ENCODE data around the gene NDUFA5.
A peak's percentile ranks its signal among the peaks of the same experiment; 100 is the strongest.
"Not testable (repeated sequence)": the region's sequence is repeated elsewhere in the genome, so short reads cannot be mapped to it uniquely, and the experiment has no call there.

Gene NDUFA5

DNA sequence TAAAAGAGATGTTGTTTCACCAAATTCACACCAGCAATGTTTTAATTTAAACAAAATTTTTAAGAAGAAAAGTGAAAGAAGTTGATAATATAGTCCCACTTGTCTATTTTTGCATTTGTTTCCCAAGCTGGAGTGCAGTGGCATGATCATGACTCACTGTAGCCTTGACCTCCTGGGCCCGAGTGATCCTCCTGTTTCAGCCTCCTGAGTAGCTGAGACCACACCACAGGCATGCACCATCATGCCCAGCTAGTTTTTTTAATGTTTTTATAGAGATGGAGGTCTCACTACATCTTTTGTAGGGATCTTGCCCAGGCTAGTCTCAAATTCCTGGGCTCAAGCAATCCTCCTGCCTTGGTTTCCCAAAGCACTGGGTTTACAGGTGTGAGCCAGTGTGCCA is 14.1 kb upstream of the NDUFA5 start:
- no peak overlapping the region for H3K4me3 ChIP-seq (ENCODE audit: low read length)
- no peak for TF ChIP-seq ZNF274 (IDR thresholded peaks at IDR 0.05; ENCODE audit: low read depth, low read length)

- no peak for TF ChIP-seq ZNF274 (IDR thresholded peaks at IDR 0.05; ENCODE audit: low read depth, low read length)
- H3K4me3 ChIP-seq (ENCODE audit: low read length), result no peak overlapping the region
Measured at GRCh38 chr7:123571187-123571586, 13.6 kb upstream of the NDUFA5 start.

DNA sequence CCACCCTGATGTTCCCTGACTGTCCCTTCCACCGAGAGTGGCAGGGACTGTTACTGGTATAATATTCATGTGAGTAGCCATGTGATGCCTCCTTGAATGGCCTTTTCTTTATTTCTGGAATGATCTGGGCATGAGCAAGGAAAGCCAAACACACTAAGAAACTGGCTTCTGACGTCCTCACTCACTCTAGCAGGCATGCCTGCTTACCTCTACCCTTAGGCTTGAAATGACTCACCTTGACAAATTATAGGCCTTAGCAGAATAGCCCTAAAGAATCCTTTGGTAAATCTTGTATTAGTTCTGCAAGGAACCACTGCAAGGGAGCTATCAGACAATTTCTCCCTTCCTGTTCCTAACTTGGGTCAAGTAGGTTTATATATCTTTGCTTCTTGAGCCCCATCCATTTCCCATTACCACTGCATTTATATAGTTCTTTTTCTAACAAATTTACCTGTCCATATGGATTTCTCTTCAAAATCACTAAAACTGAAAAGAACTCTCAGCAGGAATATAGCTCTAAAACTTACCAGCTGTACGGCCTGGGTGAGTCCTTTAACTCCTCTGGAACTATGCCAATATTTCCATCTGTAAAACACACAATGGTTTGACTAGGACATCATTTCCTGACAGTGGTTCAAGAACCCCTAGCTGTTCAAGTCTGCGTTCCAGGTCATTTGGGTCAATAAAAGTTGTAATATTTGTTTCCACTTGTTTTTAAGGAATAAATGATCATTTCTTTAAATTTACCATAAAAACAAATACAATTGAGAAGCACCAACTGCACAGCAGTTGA is 13.0 kb upstream of the NDUFA5 start:
- H3K4me3 ChIP-seq (ENCODE audit: low read length), result no peak overlapping the region
- no peak for TF ChIP-seq ZNF274 (IDR thresholded peaks at IDR 0.05; ENCODE audit: low read depth, low read length)

DNA sequence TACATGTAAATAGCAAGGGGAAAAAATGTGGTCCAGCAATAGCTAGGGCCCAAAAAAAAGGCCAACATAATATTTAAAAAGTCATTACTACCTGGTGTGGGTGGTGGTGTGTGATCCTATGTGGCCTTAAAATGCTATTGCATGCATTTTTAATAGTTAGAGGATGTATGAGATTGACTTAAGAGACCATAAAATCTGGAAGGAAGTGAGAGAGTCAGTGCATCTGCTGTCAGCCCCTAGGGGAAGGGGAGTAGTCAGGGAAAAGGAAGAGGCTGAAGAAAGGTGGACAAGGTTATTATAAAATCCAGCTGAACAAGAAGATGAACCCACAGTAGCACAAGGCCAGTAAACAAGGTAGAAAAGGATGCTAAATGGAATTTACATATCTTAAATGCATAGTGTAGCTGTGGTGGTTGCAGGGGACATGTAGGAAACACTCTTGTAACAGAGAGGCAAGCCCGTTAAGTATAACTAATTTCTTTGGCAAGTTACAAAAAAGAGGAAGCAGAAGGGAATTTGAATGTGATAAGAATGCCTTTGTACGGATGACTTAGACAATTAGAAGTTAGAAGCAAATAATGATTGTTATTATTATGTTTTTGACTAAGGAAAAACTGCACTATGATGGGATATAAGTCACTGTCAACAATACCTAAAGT is 11.9 kb upstream of the NDUFA5 start:
- TF ChIP-seq ZNF274 (IDR thresholded peaks at IDR 0.05; ENCODE audit: low read depth, low read length), result no peak
- no peak overlapping the region for H3K4me3 ChIP-seq (ENCODE audit: low read length)

DNA sequence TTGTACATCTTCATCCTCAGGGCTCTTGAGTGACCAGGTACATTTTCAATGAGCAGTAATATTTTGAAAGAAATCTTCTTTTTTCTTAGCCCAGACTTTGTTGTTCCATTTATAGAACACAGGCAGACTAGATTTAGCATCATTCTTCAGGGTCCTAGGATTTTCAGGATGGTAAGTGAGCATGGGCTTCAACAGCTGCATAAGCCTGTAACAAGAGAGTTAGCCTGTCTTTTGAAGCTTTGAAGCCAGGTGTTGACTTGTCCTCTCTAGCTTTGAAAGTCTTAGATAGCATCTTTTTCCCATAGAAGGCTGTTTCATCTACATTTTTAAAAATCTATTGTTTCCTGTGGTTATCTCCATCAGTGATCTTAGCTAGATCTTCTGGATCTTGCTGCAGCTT is 4.5 kb upstream of the NDUFA5 start:
- no peak overlapping the region for H3K4me3 ChIP-seq (ENCODE audit: low read length)
- TF ChIP-seq ZNF274 (IDR thresholded peaks at IDR 0.05; ENCODE audit: low read depth, low read length), result no peak

DNA sequence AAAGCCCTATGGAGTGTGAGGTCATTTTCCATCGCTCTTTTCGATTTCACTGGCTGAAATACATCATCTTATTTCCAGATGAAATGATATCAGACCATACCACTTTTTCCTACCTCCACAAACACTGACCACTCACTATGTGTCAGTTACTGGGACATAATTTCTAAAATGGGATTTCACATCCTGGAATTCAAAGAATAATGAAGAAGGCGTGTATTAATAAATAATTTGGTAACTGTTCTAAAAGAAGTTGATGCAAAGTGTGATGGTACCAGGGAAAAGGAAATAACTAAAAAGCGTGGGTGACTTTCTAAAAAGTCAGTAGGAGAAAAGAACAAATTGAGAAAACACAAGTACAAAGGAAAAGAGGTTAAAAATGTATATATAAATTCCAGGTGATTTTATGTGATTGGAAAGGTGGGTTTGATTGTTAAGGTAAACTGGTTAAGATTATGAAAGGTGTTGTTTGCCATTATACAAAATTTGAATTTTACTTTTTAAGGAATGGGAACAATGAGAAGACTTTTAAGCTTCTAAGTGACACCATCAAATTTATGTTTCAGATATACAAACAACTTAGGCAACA is 764 bp upstream of the NDUFA5 start:
- TF ChIP-seq ZNF274 (IDR thresholded peaks at IDR 0.05; ENCODE audit: low read depth, low read length), result no peak
- peak overlapping the region; percentile 92 for H3K4me3 ChIP-seq (ENCODE audit: low read length)

- TF ChIP-seq ZNF274 (IDR thresholded peaks at IDR 0.05; ENCODE audit: low read depth, low read length), result no peak
Measured at GRCh38 chr7:123557016-123557397, 611 bp downstream of the NDUFA5 start.

DNA sequence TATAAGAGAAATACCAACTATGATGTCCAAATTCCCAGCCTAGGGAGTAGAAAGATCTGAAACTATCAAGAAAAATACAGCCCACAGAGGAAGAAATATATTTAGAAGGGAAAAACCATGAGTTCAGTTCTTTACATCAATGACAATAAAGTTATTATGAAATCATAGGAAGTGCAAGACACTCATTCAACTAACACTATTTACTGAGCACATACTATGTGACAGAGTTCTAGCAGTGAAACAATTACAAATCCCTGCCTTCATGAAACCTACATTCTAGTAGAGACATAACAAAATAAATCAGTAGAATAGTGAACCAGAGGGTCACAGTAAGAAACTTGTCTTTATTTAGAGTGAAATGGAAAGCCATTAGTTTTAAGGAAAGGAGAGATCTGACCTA is 2.1 kb downstream of the NDUFA5 start:
- no peak overlapping the region for H3K4me3 ChIP-seq (ENCODE audit: low read length)
- no peak for TF ChIP-seq ZNF274 (IDR thresholded peaks at IDR 0.05; ENCODE audit: low read depth, low read length)

More at GRCh38 chr7:123557016-123557397, 611 bp downstream of the NDUFA5 start:
- H3K4me3 ChIP-seq (ENCODE audit: low read length), result peak overlapping the region; percentile 92

DNA sequence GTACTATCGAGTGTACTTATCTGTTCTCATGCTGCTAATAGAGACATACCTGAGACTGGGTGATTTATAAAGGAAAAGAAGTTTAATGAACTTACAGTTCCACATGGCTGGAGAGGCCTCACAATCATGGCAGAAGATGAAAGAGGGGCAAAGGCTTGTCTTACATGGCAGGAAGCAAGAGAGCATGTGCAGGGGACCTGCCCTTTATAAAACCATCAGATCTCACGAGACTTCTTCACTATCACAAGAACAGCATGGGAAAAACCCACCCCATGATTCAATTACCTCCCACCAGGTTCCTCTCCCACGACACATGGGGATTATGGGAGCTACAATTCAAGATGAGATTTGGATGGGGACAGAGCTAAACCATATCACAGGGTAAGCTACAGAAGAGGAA is 4.5 kb downstream of the NDUFA5 start:
- H3K4me3 ChIP-seq (ENCODE audit: low read length), result no peak overlapping the region
- no peak for TF ChIP-seq ZNF274 (IDR thresholded peaks at IDR 0.05; ENCODE audit: low read depth, low read length)

DNA sequence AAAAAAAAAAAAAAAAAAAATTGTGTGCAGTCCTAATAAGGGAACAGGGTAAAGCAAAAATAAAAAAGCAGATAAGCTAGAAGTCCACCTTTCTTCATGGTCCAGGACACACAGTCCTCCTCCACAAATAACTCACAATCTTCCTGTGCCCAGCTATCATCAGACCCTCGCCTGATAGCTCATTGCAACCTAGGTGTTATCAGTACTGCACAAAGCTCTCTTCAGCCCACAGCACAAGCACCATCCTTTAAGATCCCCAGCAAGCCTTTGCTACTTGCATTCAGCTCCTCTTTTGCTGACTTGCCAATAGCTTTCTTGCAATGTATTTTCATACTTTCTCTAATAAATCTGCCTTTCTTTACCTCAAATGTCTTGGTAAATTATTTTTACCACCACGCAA is 5.0 kb downstream of the NDUFA5 start:
- TF ChIP-seq ZNF274 (IDR thresholded peaks at IDR 0.05; ENCODE audit: low read depth, low read length), result no peak
- H3K4me3 ChIP-seq (ENCODE audit: low read length), result no peak overlapping the region

- H3K4me3 ChIP-seq (ENCODE audit: low read length), result not testable (repeated sequence)
Measured at GRCh38 chr7:123552134-123552533, 5.5 kb downstream of the NDUFA5 start.

GRCh38 chr7:123548406-123548805 is 9.2 kb downstream of the NDUFA5 start:
- no peak overlapping the region for H3K4me3 ChIP-seq (ENCODE audit: low read length)
- TF ChIP-seq ZNF274 (IDR thresholded peaks at IDR 0.05; ENCODE audit: low read depth, low read length), result no peak

GRCh38 chr7:123539871-123540270 is 17.7 kb downstream of the NDUFA5 start:
- no peak for TF ChIP-seq ZNF274 (IDR thresholded peaks at IDR 0.05; ENCODE audit: low read depth, low read length)
- no peak overlapping the region for H3K4me3 ChIP-seq (ENCODE audit: low read length)

DNA sequence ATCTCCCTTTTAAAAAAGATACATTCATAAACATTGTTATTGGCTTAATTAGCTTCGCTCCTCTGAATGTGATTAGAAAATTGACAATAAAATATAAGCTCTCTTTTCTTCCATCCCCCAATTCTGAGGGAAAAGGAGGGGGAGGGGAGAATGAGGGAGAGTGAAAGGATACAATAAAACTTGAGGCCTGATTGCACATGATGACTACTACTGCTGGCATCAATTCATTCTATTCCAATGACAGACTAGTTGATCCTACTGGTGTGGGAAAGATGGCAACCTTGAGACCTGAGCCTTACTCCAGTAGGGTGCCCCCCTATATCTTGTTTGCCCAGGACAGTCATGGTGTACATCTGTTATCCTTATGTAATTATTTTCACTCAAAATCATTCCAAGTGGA is 18.7 kb downstream of the NDUFA5 start:
- no peak for TF ChIP-seq ZNF274 (IDR thresholded peaks at IDR 0.05; ENCODE audit: low read depth, low read length)
- H3K4me3 ChIP-seq (ENCODE audit: low read length), result no peak overlapping the region

DNA sequence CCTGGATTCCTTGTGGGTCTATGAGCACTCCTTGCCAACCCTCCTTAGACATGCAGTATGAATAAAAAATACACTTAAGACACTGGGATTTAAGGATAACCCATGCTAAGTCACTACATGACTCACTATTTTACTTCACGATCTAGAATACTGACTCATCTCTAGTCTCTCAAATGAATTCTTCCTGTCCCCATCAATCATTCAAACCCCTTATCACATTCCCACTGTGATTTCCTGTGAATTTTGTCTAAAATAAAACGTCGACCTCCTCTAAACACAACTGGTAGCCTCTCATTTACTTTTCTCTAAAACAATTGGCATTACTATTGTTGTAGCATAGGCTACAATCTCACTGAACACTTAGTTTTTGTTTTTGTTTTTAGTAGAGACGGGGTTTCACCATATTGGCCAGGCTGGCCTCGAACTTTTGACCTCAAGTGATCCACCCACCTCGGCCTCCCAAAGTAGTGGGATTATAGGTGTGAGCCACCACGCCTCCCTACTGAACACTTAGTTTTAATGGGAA is 19.4 kb downstream of the NDUFA5 start:
- H3K4me3 ChIP-seq (ENCODE audit: low read length), result no peak overlapping the region
- no peak for TF ChIP-seq ZNF274 (IDR thresholded peaks at IDR 0.05; ENCODE audit: low read depth, low read length)
